SK-N-SH treated with all-trans-retinoic acid at 6 μM for 48 hours (cell line): ENCODE data around the gene OPA3.

Experiments
- ATAC-seq: fragments of 200-7000 bp; cut with Tn5 transposase; 3 replicates; pipeline ENCODE4 v1.9.1; 2020; ENCODE audit warnings: mild to moderate bottlenecking, moderate library complexity
- ARNTL ChIP-seq: fragments of 450-650 bp; formaldehyde crosslinking; IDR thresholded peaks from 2 replicates; pipeline ENCODE4 v1.5.0; 2020; ENCODE audit warnings: low read depth, mild to moderate bottlenecking, moderate library complexity, borderline replicate concordance
- BACH2 ChIP-seq: fragments of 250-450 bp; sonication (Bioruptor Pico); IDR thresholded peaks from 2 replicates; pipeline ENCODE4 v1.9.0; 2021; ENCODE audit warnings: mild to moderate bottlenecking, borderline replicate concordance
- CREB5 ChIP-seq: fragments of 250-450 bp; sonication (Bioruptor Pico); IDR thresholded peaks from 2 replicates; pipeline ENCODE4 v1.5.1; 2020; ENCODE audit warnings: low read depth, mild to moderate bottlenecking, moderate library complexity
- CSDC2 ChIP-seq: fragments of 250-450 bp; sonication (Bioruptor Pico); IDR thresholded peaks from 2 replicates; pipeline ENCODE4 v1.5.0; 2020; ENCODE audit warnings: mild to moderate bottlenecking, moderate library complexity
- CSRNP3 ChIP-seq: fragments of 250-450 bp; sonication (Bioruptor Pico); IDR thresholded peaks from 2 replicates; pipeline ENCODE4 v1.5.1; 2021; ENCODE audit warnings: mild to moderate bottlenecking, moderate library complexity
- ESRRG ChIP-seq: fragments of 250-450 bp; sonication (Bioruptor Pico); IDR thresholded peaks from 2 replicates; pipeline ENCODE4 v1.6.1; 2021; ENCODE audit warnings: mild to moderate bottlenecking
- GLIS3 ChIP-seq: fragments of 250-450 bp; sonication (Bioruptor Pico); IDR thresholded peaks from 2 replicates; pipeline ENCODE4 v1.5.0; 2020; ENCODE audit warnings: mild to moderate bottlenecking, moderate library complexity
- ISL1 ChIP-seq: fragments of 250-450 bp; sonication (Bioruptor Pico); IDR thresholded peaks from 2 replicates; pipeline ENCODE4 v2.1.2; 2022; ENCODE audit warnings: mild to moderate bottlenecking, moderate library complexity
- OSR1 ChIP-seq: fragments of 250-450 bp; sonication (Bioruptor Pico); IDR thresholded peaks from 2 replicates; pipeline ENCODE4 v1.8.0; 2022; ENCODE audit warnings: moderate library complexity, mild to moderate bottlenecking, inconsistent platforms
- PATZ1 ChIP-seq: fragments of 250-450 bp; sonication (Bioruptor Pico); IDR thresholded peaks from 2 replicates; pipeline ENCODE4 v1.8.0; 2020; ENCODE audit warnings: mild to moderate bottlenecking, moderate library complexity, borderline replicate concordance
- POU6F1 ChIP-seq: fragments of 250-450 bp; sonication (Bioruptor Pico); IDR thresholded peaks from 2 replicates; pipeline ENCODE4 v1.8.0; 2021; ENCODE audit warnings: low read depth, mild to moderate bottlenecking, moderate library complexity, borderline replicate concordance
- PPARA ChIP-seq: fragments of 250-450 bp; sonication (Bioruptor Pico); IDR thresholded peaks from 2 replicates; pipeline ENCODE4 v1.5.0; 2020; ENCODE audit warnings: mild to moderate bottlenecking, borderline replicate concordance
- SNAI2 ChIP-seq: fragments of 250-450 bp; sonication (Bioruptor Pico); IDR thresholded peaks from 2 replicates; pipeline ENCODE4 v1.5.0; 2020; ENCODE audit warnings: mild to moderate bottlenecking, moderate library complexity
- TCF4 ChIP-seq: fragments of 250-450 bp; sonication (Bioruptor Pico); IDR thresholded peaks from 2 replicates; pipeline ENCODE4 v1.8.0; 2021; ENCODE audit warnings: mild to moderate bottlenecking, moderate library complexity, borderline replicate concordance
- TOX ChIP-seq: fragments of 250-450 bp; sonication (Bioruptor Pico); IDR thresholded peaks from 2 replicates; pipeline ENCODE4 v1.8.0; 2021; ENCODE audit warnings: mild to moderate bottlenecking, moderate library complexity, borderline replicate concordance
- TSHZ2 ChIP-seq: fragments of 250-450 bp; sonication (Bioruptor Pico); IDR thresholded peaks from 2 replicates; pipeline ENCODE4 v1.5.0; 2020; ENCODE audit warnings: mild to moderate bottlenecking, moderate library complexity
- ZC3H10 ChIP-seq: fragments of 250-450 bp; sonication (Bioruptor Pico); IDR thresholded peaks from 2 replicates; pipeline ENCODE4 v1.5.1; 2021; ENCODE audit warnings: mild to moderate bottlenecking, moderate library complexity
- ZFP3 ChIP-seq: fragments of 250-450 bp; sonication (Bioruptor Pico); IDR thresholded peaks from 2 replicates; pipeline ENCODE4 v1.5.0; 2020; ENCODE audit warnings: mild to moderate bottlenecking, moderate library complexity
- ZFP30 ChIP-seq: fragments of 450-650 bp; formaldehyde crosslinking; IDR thresholded peaks from 2 replicates; pipeline ENCODE4 v1.5.0; 2022; ENCODE audit warnings: mild to moderate bottlenecking, moderate library complexity
- ZNF565 ChIP-seq: fragments of 450-650 bp; formaldehyde crosslinking; conservative IDR thresholded peaks from 2 replicates; pipeline ENCODE4 v1.5.0; 2020; ENCODE audit warnings: low read depth, mild to moderate bottlenecking, moderate library complexity
- ZNF70 ChIP-seq: fragments of 450-650 bp; formaldehyde crosslinking; IDR thresholded peaks from 2 replicates; pipeline ENCODE4 v1.5.0; 2020; ENCODE audit warnings: mild to moderate bottlenecking, moderate library complexity
- ZNF8 ChIP-seq: fragments of 450-650 bp; formaldehyde crosslinking; IDR thresholded peaks from 2 replicates; pipeline ENCODE4 v1.5.0; 2020; ENCODE audit warnings: mild to moderate bottlenecking, moderate library complexity

Gene OPA3

GRCh38 chr19:45489216-45489855, 95.3 kb downstream of the OPA3 start (continued):
- TF ChIP-seq ZNF565 (CRISPR knock-in tag) (no peak), ARNTL (CRISPR knock-in tag) (no peak)

GRCh38 chr19:45488708-45489107, 95.9 kb downstream of the OPA3 start:
- TF ChIP-seq PPARA (CRISPR knock-in tag) (no peak), ESRRG (CRISPR knock-in tag) (no peak), ZNF70 (no peak), TCF4 (CRISPR knock-in tag) (no peak), POU6F1 (CRISPR knock-in tag) (no peak), GLIS3 (CRISPR knock-in tag) (no peak), ZNF8 (CRISPR knock-in tag) (no peak), TOX (no peak), CSRNP3 (CRISPR knock-in tag) (no peak), OSR1 (CRISPR knock-in tag) (no peak), SNAI2 (CRISPR knock-in tag) (no peak), CREB5 (CRISPR knock-in tag) (no peak), ZC3H10 (no peak), ZNF565 (CRISPR knock-in tag) (no peak), ARNTL (CRISPR knock-in tag) (no peak), CSDC2 (CRISPR knock-in tag) (no peak), ZFP3 (CRISPR knock-in tag) (no peak), ZFP30 (no peak), PATZ1 (CRISPR knock-in tag) (no peak)
- no peak for ATAC-seq

GRCh38 chr19:45485305-45486077, 99.1 kb downstream of the OPA3 start:
- no peak for TF ChIP-seq GLIS3 (CRISPR knock-in tag)
- no peak for TF ChIP-seq PPARA (CRISPR knock-in tag)
- no peak for TF ChIP-seq ISL1 (CRISPR knock-in tag)
- TF ChIP-seq TOX: no peak
- no peak for TF ChIP-seq ZFP30
- 0 out of 2 replicates have a peak, but pooled peaks have one; percentile 44 for TF ChIP-seq CSDC2 (CRISPR knock-in tag)
- no peak for TF ChIP-seq ZNF8 (CRISPR knock-in tag)
- peak; percentile 63; the same call in 1 of the 2 replicates for TF ChIP-seq TSHZ2
- TF ChIP-seq ZFP3 (CRISPR knock-in tag): no peak
- no peak for TF ChIP-seq OSR1 (CRISPR knock-in tag)
- no peak for TF ChIP-seq ZC3H10
- TF ChIP-seq PATZ1 (CRISPR knock-in tag): no peak
- no peak for TF ChIP-seq BACH2 (CRISPR knock-in tag)
- peak; percentile 98 for ATAC-seq
